GM23338 (cell line): Measurements from ENCODE around the gene SMG1.
"Not testable (repeated sequence)": the region's sequence is repeated elsewhere in the genome, so short reads cannot be mapped to it uniquely, and the experiment has no call there.

Experiments used
- CTCF ChIP-seq, 2 experiments: fragments of 200-600 bp in 1 of 2; sonication (generic) in 1 of 2; conservative IDR thresholded peaks; 2 replicates each; pipeline versions ENCODE4 v1.5.1 to v1.6.1; 2016 to 2017; ENCODE audit warnings: antibody characterized with exemption in 2 of 2, low read depth in 2 of 2, mild to moderate bottlenecking in 2 of 2, moderate library complexity in 1 of 2
- ETS1 ChIP-seq: IDR thresholded peaks from 2 replicates; pipeline ENCODE4 v1.6.1; 2016; ENCODE audit warnings: antibody characterized with exemption
- EZH2 ChIP-seq: fragments of 200-600 bp; sonication (generic); IDR thresholded peaks from one replicate; pipeline ENCODE4 v1.8.0; 2017; ENCODE audit warnings: antibody characterized with exemption, mild to moderate bottlenecking, low read depth; ENCODE audit not compliant: unreplicated experiment
- EZH2phosphoT487 ChIP-seq: fragments of 200-600 bp; sonication (generic); IDR thresholded peaks from one replicate; pipeline ENCODE4 v1.8.1; 2018; ENCODE audit warnings: antibody characterized with exemption; ENCODE audit not compliant: unreplicated experiment
- JUNB ChIP-seq: IDR thresholded peaks from one replicate; pipeline ENCODE4 v1.6.1; 2016; ENCODE audit warnings: antibody characterized with exemption; ENCODE audit not compliant: unreplicated experiment
- POLR2AphosphoS5 ChIP-seq: IDR thresholded peaks from 2 replicates; pipeline ENCODE4 v1.6.1; 2016; ENCODE audit warnings: antibody characterized with exemption, low read depth
- REST ChIP-seq: IDR thresholded peaks from one replicate; pipeline ENCODE4 v1.6.1; 2018; ENCODE audit warnings: antibody characterized with exemption; ENCODE audit not compliant: unreplicated experiment
- STAT1 ChIP-seq: IDR thresholded peaks from one replicate; pipeline ENCODE4 v1.6.1; 2016; ENCODE audit warnings: antibody characterized with exemption; ENCODE audit not compliant: unreplicated experiment
- ZNF331 ChIP-seq: fragments of 250-450 bp; sonication (Bioruptor Pico); IDR thresholded peaks from 2 replicates; pipeline ENCODE4 v1.5.0; 2020; ENCODE audit warnings: low read depth, mild to moderate bottlenecking, moderate library complexity

GRCh38 chr16:18776334-18776733 lies 149.9 kb downstream of the SMG1 start:
- peak in 1 of 2 experiments; percentile 27; a peak in 2 of 4 replicates for TF ChIP-seq CTCF (conservative IDR thresholded peaks at IDR 0.05; ENCODE audit: low read depth in 2 of 2)
- not testable (repeated sequence) for TF ChIP-seq ETS1, POLR2AphosphoS5, EZH2, STAT1, REST, JUNB, EZH2phosphoT487, ZNF331
